Measurements from ENCODE around the gene XYLT1. TPM values are rescaled to one million over a fixed set of nuclear protein-coding genes. Genes with fewer than 3 reads are reported as not detected.

The XYLT1 gene
- polyA plus RNA-seq, 1 donor (not counting 4 experiments of a cell fraction or from before 2014, with no cell fraction given), result 4.4 TPM

DNA sequence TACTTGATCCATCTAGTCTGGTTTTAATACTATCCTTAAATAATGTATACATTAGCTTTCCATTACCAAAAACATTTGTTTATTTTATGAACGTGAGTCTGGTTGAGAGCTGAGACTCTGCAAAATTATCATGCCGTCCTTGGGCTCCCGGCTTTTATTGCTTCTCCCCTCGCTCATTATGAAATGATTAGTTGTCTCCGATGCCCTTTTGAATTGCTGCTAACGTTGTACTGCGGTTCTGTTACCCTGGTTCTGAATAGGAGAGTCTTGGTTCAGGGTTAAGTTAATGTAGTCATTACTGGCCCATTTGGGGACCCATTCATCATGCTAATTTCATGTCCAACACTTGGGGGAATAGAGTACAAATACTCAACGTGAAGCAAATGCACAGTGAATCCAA, 12.8 kb downstream of the XYLT1 start:
- no peak overlapping the region for H2AFZ ChIP-seq (ENCODE audit: control insufficient read depth, low read length)
- no peak overlapping the region for H3K4me2 ChIP-seq (ENCODE audit: control insufficient read depth, extremely low read depth, insufficient read depth, low read depth, low read length)
- no peaks in the 10 kb centered on the region for H3K9me1 ChIP-seq (ENCODE audit: control insufficient read depth, extremely low read depth, insufficient read depth, low read length)
- no peak overlapping the region for H3K9ac ChIP-seq (ENCODE audit: control insufficient read depth, extremely low read depth, insufficient read depth, low read length)
- dilution Hi-C loops (cut with MboI; ENCODE audit: extremely low pct_ligation_motif_present, low sequenced_read_pairs), result no loop called here
- H3K79me2 ChIP-seq (ENCODE audit: control insufficient read depth, insufficient read depth, low read length), result peaks cover 29% of the 10 kb centered on the region
- DNase-seq (ENCODE audit: low read depth, low spot score) (no peak), FAIRE-seq (no peak)
- no peak for TF ChIP-seq EZH2 (IDR thresholded peaks at IDR 0.05; ENCODE audit: low read length)
- TF ChIP-seq, protein P1, sequence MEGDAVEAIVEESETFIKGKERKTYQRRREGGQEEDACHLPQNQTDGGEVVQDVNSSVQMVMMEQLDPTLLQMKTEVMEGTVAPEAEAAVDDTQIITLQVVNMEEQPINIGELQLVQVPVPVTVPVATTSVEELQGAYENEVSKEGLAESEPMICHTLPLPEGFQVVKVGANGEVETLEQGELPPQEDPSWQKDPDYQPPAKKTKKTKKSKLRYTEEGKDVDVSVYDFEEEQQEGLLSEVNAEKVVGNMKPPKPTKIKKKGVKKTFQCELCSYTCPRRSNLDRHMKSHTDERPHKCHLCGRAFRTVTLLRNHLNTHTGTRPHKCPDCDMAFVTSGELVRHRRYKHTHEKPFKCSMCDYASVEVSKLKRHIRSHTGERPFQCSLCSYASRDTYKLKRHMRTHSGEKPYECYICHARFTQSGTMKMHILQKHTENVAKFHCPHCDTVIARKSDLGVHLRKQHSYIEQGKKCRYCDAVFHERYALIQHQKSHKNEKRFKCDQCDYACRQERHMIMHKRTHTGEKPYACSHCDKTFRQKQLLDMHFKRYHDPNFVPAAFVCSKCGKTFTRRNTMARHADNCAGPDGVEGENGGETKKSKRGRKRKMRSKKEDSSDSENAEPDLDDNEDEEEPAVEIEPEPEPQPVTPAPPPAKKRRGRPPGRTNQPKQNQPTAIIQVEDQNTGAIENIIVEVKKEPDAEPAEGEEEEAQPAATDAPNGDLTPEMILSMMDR (optimal IDR thresholded peaks at IDR 0.05 in 1 of 3, IDR thresholded peaks at IDR 0.05 in 1 of 3, conservative IDR thresholded peaks at IDR 0.05 in 1 of 3; ENCODE audit: extremely low read depth in 1 of 3, insufficient read depth in 2 of 3, low read length in 3 of 3), result no peak
- H3K27ac ChIP-seq (ENCODE audit: control insufficient read depth, insufficient read depth, low read length), result no peak overlapping the region
- no peak overlapping the region for H3K4me3 ChIP-seq (ENCODE audit: control insufficient read depth in 2 of 3, extremely low read depth in 1 of 3, insufficient read depth in 2 of 3, low read depth in 1 of 3, low read length in 3 of 3)
- no peaks in the 10 kb centered on the region for H3K4me1 ChIP-seq (ENCODE audit: control insufficient read depth, extremely low read depth, insufficient read depth, low read length)
- H4K20me1 ChIP-seq (ENCODE audit: control insufficient read depth, extremely low read depth, insufficient read depth, low read length), result no peaks in the 10 kb centered on the region
- H3K36me3 ChIP-seq (ENCODE audit: control insufficient read depth in 2 of 2, extremely low read depth in 1 of 2, insufficient read depth in 2 of 2, low read length in 2 of 2), result peaks cover 0 to 9% of the 10 kb centered on the region in 2 experiments
- H3K27me3 ChIP-seq (ENCODE audit: control insufficient read depth, extremely low read depth, insufficient read depth, low read length), result no peaks in the 10 kb centered on the region
- no peaks in the 10 kb centered on the region for H3K9me3 ChIP-seq (ENCODE audit: control insufficient read depth, low read depth, low read length)

DNA sequence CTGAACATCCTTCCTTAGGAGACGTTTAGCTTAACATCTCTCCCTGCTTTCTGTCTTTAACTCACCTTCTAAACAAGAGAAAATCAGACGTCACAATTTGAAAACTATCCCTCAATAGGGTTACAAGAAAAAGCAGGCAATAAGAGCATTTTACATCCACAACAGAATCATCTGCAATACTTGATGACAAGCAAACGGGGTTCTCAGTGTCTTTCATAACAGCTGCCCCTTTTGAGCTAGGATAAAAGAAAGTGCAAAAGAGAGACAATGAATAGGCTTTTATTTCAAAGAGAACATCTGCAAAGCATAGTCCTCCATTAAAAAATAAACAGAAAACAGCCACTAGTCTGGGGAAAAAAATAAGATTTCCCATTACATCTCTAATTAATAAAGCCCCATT, 13.2 kb downstream of the XYLT1 start:
- Histone ChIP-seq H4K20me1 (ENCODE audit: control insufficient read depth, extremely low read depth, insufficient read depth, low read length) (no peaks in the 10 kb centered on the region), H3K9me1 (ENCODE audit: control insufficient read depth, extremely low read depth, insufficient read depth, low read length) (no peaks in the 10 kb centered on the region), H3K79me2 (ENCODE audit: control insufficient read depth, insufficient read depth, low read length) (peaks cover 25% of the 10 kb centered on the region), H2AFZ (ENCODE audit: control insufficient read depth, low read length) (no peak overlapping the region), H3K27ac (ENCODE audit: control insufficient read depth, insufficient read depth, low read length) (no peak overlapping the region), H3K4me1 (ENCODE audit: control insufficient read depth, extremely low read depth, insufficient read depth, low read length) (no peaks in the 10 kb centered on the region), H3K4me2 (ENCODE audit: control insufficient read depth, extremely low read depth, insufficient read depth, low read depth, low read length) (no peak overlapping the region), H3K36me3 (ENCODE audit: control insufficient read depth in 2 of 2, extremely low read depth in 1 of 2, insufficient read depth in 2 of 2, low read length in 2 of 2) (peaks cover 0 to 8% of the 10 kb centered on the region in 2 experiments), H3K27me3 (ENCODE audit: control insufficient read depth, extremely low read depth, insufficient read depth, low read length) (no peaks in the 10 kb centered on the region), H3K9me3 (ENCODE audit: control insufficient read depth, low read depth, low read length) (no peaks in the 10 kb centered on the region), H3K9ac (ENCODE audit: control insufficient read depth, extremely low read depth, insufficient read depth, low read length) (no peak overlapping the region), H3K4me3 (ENCODE audit: control insufficient read depth in 2 of 3, extremely low read depth in 1 of 3, insufficient read depth in 2 of 3, low read depth in 1 of 3, low read length in 3 of 3) (no peak overlapping the region)
- TF ChIP-seq EZH2 (IDR thresholded peaks at IDR 0.05; ENCODE audit: low read length), result no peak
- TF ChIP-seq, protein P1 (optimal IDR thresholded peaks at IDR 0.05 in 1 of 3, IDR thresholded peaks at IDR 0.05 in 1 of 3, conservative IDR thresholded peaks at IDR 0.05 in 1 of 3; ENCODE audit: extremely low read depth in 1 of 3, insufficient read depth in 2 of 3, low read length in 3 of 3), result no peak
- dilution Hi-C loops (cut with MboI; ENCODE audit: extremely low pct_ligation_motif_present, low sequenced_read_pairs), result no loop called here
- DNase-seq (ENCODE audit: low read depth, low spot score) (no peak), FAIRE-seq (no peak)
